Measurements from ENCODE around the gene CC2D2A.

Gene CC2D2A

GRCh38 chr4:15648600-15648999 is 178.9 kb downstream of the CC2D2A start:
- no peak for DNase-seq (ENCODE audit: low read depth)

GRCh38 chr4:15649914-15650545 is 180.3 kb downstream of the CC2D2A start:
- peak; percentile 29 for DNase-seq (ENCODE audit: low read depth)
